RCC 7860 (cell line): ENCODE data around the gene ANKRD33B.
A peak's percentile ranks its signal among the peaks of the same experiment; 100 is the strongest.
"Not testable (repeated sequence)": the region's sequence is repeated elsewhere in the genome, so short reads cannot be mapped to it uniquely, and the experiment has no call there.

Experiments
- DNase-seq: peaks from one replicate; pipeline ENCODE4 v3.0.0-alpha.2; 2015; ENCODE audit warnings: low spot score
- FAIRE-seq: peaks from 2 replicates; lab custom pipeline; 2012; peaks lifted over from hg19 to GRCh38; lab: Jason Lieb, UNC

ANKRD33B gene

GRCh38 chr5:10591966-10592365 lies 28.1 kb downstream of the ANKRD33B start:
- DNase-seq (no peak), FAIRE-seq (no peak)

DNA sequence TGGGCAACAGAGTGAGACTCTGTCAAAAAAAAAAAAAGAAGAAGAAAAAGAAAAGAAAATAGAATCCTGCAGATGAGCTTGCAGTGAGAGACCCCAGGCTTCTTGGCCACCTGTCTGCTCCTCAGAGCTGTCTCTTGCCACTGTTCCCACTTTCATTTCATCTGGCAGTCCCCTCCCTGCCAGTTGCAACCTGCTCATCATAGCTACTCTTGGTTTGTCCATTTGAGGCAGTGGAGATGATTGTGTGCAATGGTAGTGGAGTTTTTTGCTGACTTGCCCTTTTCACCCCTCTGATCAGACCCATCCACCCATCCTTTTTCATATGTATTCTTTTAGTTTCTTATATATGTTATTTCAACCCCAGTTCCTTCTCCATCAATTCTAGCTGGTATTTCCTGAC lies 28.7 kb downstream of the ANKRD33B start:
- no peak for DNase-seq
- no peak for FAIRE-seq

- FAIRE-seq: no peak
- DNase-seq: no peak
Observed at GRCh38 chr5:10593531-10594181, 29.8 kb downstream of the ANKRD33B start.

DNA sequence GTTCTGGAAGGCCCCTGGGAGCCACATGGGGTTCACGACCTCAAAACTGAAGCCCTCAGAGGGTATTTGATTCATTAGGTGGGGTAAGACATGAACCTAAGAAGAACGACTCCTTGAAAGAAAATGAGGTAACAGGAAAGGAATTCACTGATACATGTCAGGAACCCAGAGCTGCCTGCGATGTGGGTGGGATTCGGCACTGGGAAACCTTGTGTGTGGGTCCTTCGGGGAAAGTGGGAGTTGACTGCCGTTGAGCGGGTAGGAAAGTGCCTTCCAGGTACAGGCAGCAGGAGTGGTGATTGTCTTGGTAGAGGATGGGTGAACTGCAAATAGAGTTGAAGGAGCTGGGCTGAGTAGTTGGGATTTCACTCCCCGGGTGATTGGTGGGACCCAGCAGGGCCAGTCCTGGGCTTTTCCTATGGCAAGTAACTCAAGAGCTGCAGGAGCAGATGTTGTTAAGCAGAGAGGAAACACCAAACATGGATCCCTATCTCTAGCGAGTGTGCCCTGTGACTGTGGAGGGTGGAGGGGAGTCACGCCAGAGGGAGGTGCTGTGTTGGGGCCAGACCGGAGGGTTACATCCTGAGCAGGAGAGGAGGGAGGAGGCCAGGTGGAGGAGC lies 30.8 kb downstream of the ANKRD33B start:
- DNase-seq (peak; percentile 72), FAIRE-seq (no peak)

DNA sequence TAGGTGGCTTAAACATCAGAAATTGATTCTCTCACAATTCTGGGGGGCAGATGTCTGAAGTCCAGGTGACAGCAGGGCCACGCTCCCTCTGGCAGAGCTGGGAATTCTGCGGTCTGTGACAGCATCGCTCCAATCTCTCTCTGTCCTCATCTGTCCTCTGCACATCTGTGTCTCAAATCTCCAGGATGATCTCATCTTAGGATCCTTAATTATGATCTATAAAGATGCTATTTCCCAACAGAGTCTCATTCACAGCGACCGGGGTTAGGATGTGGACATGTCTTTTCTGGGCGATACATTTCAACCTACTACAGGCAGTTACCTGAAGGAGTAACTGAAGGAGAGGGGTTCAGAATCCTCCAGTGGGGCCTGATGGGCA lies 31.4 kb downstream of the ANKRD33B start:
- FAIRE-seq (no peak), DNase-seq (peak; percentile 37)

DNA sequence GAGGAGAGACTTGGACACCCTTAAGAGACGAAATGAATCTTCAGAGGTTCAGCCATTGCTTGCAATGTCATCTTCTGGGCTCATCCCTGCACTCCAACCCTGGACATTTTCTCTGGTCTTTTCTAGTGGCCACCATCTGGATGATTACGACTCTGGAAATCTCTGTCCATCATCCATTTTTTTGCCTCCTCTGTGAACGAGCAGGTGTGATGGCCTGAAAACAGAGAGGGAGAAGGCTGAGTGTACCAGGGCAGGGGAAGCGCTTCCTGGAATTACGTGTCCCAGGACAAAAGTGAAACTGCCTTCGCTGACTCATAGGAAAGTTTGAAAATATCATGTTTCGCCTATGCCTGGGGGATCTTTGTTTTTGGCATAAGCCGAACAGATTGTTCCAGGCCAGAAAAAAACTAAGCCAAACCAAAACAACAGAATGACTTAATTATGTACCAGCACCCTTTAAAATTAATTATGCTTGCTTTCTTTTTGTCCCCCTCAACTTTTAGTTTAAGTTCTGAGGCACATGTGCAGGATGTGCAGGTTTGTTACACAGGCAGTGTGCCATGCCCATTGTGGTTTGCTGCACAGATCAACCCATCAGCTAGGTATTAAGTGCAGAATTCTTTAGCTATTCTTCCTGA lies 31.9 kb downstream of the ANKRD33B start:
- peak; percentile 92 for FAIRE-seq
- peak; percentile 80 for DNase-seq

DNA sequence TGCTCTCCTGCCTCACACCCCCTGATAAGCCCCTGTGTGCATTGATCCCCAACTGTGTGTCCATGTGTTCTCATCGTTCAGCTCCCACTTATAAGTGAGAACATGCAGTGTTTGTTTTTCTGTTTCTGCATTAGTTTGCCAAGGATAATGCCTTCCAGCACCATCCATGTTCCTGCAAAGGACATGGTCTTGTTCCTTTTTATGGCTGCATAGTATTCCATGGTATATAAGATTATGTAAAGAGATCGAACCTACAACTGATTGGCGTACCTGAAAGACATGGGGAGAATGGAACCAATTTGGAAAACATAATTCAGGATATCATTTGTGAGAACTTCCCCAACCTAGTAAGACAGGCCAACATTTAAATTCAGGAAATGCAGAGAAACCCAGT lies 32.4 kb downstream of the ANKRD33B start:
- DNase-seq: no peak
- FAIRE-seq: no peak

- DNase-seq: no peak
- no peak for FAIRE-seq
Observed at GRCh38 chr5:10596886-10597451, 33.1 kb downstream of the ANKRD33B start.

GRCh38 chr5:10599113-10599512 lies 35.2 kb downstream of the ANKRD33B start:
- FAIRE-seq (no peak), DNase-seq (no peak)

GRCh38 chr5:10599862-10600284 lies 36.0 kb downstream of the ANKRD33B start:
- peak; percentile 74 for DNase-seq
- peak; percentile 88 for FAIRE-seq

GRCh38 chr5:10600626-10601245 lies 36.9 kb downstream of the ANKRD33B start:
- FAIRE-seq (peak; percentile 80), DNase-seq (peak; percentile 44)

GRCh38 chr5:10601246-10602030 lies 37.6 kb downstream of the ANKRD33B start:
- peak; percentile 61 for FAIRE-seq
- DNase-seq: peak; percentile 77

DNA sequence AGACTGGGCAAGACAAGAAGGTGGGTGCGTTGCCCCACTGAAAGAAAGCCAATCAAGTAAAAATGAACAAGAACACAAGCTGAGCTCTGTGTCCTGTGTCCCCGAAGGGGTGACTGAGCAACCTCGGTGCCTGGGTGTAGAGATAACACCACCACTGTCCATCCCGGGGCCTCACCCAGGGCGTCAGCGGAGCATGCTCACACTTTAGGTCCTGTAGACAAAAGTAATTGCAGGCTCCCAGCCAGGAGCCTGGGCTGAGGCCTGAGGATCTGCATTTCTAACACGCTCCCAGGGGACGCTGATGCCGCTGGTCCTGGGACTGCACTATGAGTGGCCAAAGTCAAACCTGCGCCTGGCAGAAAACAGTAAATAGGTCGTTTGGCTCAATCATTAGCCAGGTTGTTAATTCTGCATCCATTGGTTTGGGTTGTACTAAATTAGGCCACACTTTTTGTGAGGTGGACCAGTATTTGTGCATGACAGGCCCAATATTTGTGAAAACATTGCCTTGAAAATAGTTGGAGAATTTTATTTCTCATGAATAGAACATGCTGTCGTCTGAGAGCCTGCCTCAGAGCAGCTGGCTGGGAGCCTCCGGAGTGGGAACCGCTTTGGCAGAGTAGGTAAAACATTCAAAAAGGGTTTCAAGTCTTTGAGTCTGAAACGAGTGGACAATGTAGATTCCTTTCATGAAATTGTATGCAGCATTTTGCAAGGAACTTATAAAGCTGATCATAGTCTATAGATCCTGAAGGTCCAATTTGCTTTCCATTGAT lies 38.3 kb downstream of the ANKRD33B start:
- FAIRE-seq (no peak), DNase-seq (no peak)

DNA sequence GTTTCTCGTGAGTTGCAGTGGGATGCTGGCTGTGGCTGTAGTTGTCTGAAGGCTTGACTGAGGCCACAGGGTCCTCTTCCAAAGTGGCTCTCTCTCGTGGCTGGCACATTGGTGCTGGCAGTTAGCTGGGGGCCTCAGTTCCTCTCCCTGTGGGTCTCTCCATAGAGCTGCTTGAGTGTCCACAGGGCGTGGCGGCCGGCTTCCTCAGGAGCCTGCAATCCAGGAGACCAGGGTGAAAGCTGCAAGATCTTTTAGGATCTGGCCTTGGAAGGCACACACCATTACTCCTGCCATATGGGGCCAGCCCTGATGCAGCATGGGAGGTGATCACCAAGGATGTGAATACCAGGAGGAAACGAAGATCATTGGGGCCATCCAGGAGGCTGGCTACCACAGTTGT lies 41.1 kb downstream of the ANKRD33B start:
- DNase-seq: no peak
- no peak for FAIRE-seq

DNA sequence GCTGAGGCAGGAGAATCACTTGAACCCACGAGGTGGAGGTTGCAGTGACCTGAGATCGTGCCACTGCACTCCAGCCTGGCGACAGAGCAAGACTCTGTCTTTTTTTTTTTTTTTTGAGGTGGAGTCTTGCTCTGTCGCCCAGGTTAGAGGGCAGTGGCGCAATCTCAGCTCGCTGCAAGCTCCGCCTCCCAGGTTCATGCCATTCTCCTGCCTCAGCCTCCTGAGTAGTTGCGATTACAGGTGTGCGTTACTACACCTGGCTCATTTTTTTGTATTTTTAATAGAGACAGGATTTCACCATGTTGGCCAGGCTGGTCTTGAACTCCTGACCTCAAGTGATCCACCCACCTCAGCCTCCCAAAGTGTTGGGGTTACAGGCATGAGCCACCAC lies 42.8 kb downstream of the ANKRD33B start:
- not testable (repeated sequence) for DNase-seq, FAIRE-seq

DNA sequence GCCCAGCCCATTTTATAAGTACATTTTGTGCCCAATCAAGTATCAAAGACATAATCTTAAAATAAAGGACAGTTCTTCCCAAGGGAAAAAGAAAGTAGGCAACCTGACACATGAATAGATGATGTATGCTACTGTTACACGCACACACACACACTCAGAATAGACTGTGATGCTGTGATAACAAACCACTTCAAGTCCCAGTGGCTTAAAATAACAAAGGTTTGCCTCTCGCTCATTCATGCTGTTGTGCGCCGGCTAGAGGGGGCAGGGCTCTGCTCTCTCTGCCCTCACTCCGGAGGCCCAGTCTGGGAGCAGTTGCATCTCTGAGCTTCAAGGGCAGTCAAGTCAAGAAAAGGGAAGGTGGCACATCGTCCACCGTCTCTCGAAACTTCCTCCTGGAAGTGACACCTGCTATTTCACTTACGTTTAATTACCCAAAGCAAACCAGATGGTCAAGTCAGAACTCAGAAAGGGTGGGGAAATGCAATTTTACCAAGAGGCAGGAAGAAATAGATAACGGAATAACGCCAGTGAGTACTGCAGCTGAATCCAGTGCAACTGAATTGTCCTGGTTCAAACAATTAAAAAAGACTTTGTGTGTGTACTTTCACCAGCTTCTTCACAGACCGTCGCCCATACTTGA lies 43.3 kb downstream of the ANKRD33B start:
- FAIRE-seq (no peak), DNase-seq (no peak)

DNA sequence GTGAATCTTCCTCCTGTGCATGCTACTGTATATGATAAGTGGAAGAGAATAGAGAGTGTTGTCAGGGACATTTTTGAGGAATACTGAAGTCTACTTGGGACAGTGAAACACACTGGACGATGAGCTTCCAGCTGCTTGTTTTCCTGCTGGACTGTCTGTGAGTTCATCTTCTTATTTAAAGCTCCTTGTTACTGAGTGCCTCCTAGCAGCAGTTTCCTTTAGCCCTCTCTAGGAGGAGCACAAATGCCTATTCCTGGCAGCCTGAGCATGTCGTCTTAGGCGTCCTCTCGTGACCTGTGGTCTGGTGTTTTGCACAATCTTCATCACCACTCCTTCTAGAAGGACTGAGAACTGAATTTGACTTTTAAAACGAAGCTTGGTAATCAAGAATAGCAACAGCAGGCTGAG lies 43.8 kb downstream of the ANKRD33B start:
- DNase-seq (no peak), FAIRE-seq (no peak)

DNA sequence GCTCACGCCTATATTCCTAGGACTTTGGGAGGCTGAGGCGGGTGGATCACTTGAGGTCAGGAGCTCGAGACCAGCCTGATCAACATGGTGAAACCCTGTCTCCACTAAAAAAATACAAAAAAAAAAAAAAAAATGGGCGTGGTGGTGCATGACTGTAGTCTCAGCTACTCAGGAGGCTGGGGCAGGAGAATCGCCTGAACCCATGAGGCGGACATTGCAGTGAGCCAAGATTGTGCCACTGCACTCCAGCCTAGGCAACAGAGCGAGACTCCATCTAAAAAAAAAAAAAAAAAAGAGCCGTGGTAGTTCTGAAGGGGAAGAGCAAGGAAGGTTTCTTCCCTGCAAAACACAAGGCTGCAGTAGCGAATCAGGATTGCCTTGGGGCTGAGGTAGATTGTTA lies 44.2 kb downstream of the ANKRD33B start:
- FAIRE-seq, DNase-seq: not testable (repeated sequence)

DNA sequence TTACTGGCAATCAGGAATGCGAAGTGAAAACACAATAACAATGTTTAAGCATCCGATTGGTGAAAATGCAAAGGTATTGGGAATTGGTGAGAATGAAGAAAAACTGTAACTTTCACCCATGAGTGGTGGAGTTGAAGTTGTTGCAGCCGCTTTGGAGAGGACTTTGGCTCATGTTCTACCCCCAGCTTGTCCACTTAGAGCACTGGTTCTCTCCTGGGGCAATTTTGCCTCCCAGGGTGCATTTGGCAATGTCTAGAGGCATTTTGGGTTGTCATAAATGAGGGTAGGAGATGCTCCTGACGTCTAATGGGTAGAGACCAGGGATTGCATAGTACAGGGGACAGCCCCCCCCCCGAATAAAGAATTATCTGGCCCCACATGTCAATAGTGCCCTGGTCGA lies 46.2 kb downstream of the ANKRD33B start:
- no peak for DNase-seq

More for the DNA sequence above, 46.2 kb downstream of the ANKRD33B start:
- no peak for FAIRE-seq
